ENCODE measurements around the gene TRPM7. TPM values are rescaled to one million over a fixed set of nuclear protein-coding genes. Genes with fewer than 3 reads are reported as not detected.

Gene TRPM7, protein sequence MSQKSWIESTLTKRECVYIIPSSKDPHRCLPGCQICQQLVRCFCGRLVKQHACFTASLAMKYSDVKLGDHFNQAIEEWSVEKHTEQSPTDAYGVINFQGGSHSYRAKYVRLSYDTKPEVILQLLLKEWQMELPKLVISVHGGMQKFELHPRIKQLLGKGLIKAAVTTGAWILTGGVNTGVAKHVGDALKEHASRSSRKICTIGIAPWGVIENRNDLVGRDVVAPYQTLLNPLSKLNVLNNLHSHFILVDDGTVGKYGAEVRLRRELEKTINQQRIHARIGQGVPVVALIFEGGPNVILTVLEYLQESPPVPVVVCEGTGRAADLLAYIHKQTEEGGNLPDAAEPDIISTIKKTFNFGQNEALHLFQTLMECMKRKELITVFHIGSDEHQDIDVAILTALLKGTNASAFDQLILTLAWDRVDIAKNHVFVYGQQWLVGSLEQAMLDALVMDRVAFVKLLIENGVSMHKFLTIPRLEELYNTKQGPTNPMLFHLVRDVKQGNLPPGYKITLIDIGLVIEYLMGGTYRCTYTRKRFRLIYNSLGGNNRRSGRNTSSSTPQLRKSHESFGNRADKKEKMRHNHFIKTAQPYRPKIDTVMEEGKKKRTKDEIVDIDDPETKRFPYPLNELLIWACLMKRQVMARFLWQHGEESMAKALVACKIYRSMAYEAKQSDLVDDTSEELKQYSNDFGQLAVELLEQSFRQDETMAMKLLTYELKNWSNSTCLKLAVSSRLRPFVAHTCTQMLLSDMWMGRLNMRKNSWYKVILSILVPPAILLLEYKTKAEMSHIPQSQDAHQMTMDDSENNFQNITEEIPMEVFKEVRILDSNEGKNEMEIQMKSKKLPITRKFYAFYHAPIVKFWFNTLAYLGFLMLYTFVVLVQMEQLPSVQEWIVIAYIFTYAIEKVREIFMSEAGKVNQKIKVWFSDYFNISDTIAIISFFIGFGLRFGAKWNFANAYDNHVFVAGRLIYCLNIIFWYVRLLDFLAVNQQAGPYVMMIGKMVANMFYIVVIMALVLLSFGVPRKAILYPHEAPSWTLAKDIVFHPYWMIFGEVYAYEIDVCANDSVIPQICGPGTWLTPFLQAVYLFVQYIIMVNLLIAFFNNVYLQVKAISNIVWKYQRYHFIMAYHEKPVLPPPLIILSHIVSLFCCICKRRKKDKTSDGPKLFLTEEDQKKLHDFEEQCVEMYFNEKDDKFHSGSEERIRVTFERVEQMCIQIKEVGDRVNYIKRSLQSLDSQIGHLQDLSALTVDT (N-terminal part only)
- total RNA-seq (2022; extraction: Qiagen RNA extraction), result 22.4 to 26.7 TPM (median 23.8 TPM) in 5 replicates

DNA sequence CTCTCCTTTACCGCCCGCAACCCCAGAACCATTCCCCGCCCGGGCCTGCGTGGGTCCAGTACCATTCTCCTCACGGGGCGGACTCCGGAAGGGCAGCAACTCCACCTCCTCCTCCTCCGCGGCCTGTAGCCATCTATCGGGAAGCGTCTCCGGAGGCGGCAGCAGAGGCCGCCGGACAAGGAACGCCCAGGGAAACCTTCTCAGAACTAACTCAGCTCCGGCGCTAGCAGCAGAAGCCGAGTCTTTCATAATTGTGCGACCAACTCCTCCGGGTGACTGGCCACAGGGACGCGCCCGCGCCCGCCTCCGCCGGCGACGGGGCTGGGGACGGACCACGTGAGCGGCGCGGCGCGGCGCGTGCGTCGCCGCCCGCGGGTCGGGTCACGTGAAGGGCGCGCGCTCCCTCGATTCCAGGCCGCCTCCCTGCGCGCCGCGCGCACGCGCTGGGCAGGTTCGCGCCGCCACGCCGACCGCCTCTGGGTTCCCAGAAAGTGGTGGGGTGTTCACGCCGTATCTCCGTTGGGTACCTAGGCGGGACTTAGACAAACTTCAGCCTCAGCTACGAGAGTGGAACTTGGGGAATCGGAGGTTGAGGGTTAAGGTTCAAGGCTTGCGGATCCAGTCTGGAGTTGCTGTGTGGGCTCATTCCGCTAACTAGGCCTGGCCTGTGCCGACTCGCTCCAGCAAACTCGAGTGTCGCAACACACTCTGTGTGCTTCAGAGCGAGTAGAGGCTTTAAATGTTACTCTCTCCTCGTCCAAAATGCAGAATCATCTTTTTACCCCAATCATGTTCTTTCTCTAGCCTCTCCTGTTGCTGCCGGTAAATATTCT is at the start of gene TRPM7:
TSS of gene TRPM7 (minus strand) at position 329 of the 833 bp plus-strand sequence. CDS start at position 65, 264 bp downstream.

GRCh38 chr15:50546566-50546965 is 140.0 kb downstream of the TRPM7 start, which contains the start of gene USP50:
USP50 (minus strand) TSS chr15:50546666; CDS start chr15:50546525, 141 bp downstream.

Other genes starting within 250 kb of the TRPM7 start
- 0.38 TPM in 1 of 5 replicates, not detected in the others for gene USP50, start 140.1 kb downstream of the TRPM7 start, total RNA-seq (2022; extraction: Qiagen RNA extraction)
- gene SPPL2A, start 78.9 kb upstream of the TRPM7 start, total RNA-seq (2022; extraction: Qiagen RNA extraction), result 72.1 to 112 TPM (median 107 TPM) in 5 replicates
- 8.0 to 11.5 TPM (median 10.2 TPM) in 5 replicates for gene AP4E1, start 221.9 kb upstream of the TRPM7 start, total RNA-seq (2022; extraction: Qiagen RNA extraction)

Data from A549 treated with dexamethasone at 1 μM for 4 hours (cell line).